NCI-H345 treated with DMSO at 0.1 percent for 48 hours (cell line): ENCODE results near the gene ACTR5.

Experiments
- DNase-seq: peaks from one replicate; lab custom pipeline; 2025; ENCODE audit not compliant: unreplicated experiment; lab: John Stamatoyannopoulos, UW

The ACTR5 gene

GRCh38 chr20:38748097-38748860, at the start of gene ACTR5:
Gene ACTR5, plus strand, starts transcription at chr20:38748460. Its CDS starts 19 bp downstream, at chr20:38748479.
- DNase-seq = peak; percentile 98

GRCh38 chr20:38698541-38698940, 49.7 kb upstream of the ACTR5 start:
- no peak for DNase-seq

GRCh38 chr20:38700141-38700540, 48.1 kb upstream of the ACTR5 start:
- DNase-seq = no peak

GRCh38 chr20:38700926-38701325, 47.3 kb upstream of the ACTR5 start:
- DNase-seq = no peak

GRCh38 chr20:38703526-38703925, 44.7 kb upstream of the ACTR5 start:
- no peak for DNase-seq

- no peak for DNase-seq
Measured at GRCh38 chr20:38704136-38704535, 44.1 kb upstream of the ACTR5 start.

GRCh38 chr20:38706509-38706908, 41.8 kb upstream of the ACTR5 start:
- DNase-seq = no peak

- DNase-seq = no peak
Measured at GRCh38 chr20:38714308-38714707, 34.0 kb upstream of the ACTR5 start.

GRCh38 chr20:38715646-38716045, 32.6 kb upstream of the ACTR5 start:
- DNase-seq = no peak

GRCh38 chr20:38722683-38723016, 25.6 kb upstream of the ACTR5 start:
- DNase-seq = no peak

- DNase-seq = no peak
Measured at GRCh38 chr20:38723017-38723847, 25.0 kb upstream of the ACTR5 start.

GRCh38 chr20:38723848-38724625, 24.2 kb upstream of the ACTR5 start, which contains the start of gene SLC32A1:
Gene SLC32A1, plus strand, starts transcription at chr20:38724486. Its CDS starts 239 bp downstream, at chr20:38724725.
- no peak for DNase-seq

GRCh38 chr20:38724626-38725147, 23.6 kb upstream of the ACTR5 start:
- no peak for DNase-seq

- no peak for DNase-seq
Measured at GRCh38 chr20:38725148-38725901, 22.9 kb upstream of the ACTR5 start.

GRCh38 chr20:38725931-38726803, 22.1 kb upstream of the ACTR5 start:
- DNase-seq = no peak

GRCh38 chr20:38726804-38727606, 21.3 kb upstream of the ACTR5 start:
- no peak for DNase-seq

- no peak for DNase-seq
Measured at GRCh38 chr20:38727607-38728190, 20.6 kb upstream of the ACTR5 start.

- DNase-seq = no peak
Measured at GRCh38 chr20:38728191-38728781, 20.0 kb upstream of the ACTR5 start.
